ENCODE data around the gene RNF186.
"Not testable (repeated sequence)": the region's sequence is repeated elsewhere in the genome, so short reads cannot be mapped to it uniquely, and the experiment has no call there.

RNF186 gene

GRCh38 chr1:19792237-19793002, 22.7 kb downstream of the RNF186 start:
- no peak for DNase-seq

GRCh38 chr1:19790061-19790975, 24.8 kb downstream of the RNF186 start:
- not testable (repeated sequence) for DNase-seq

- no peak for DNase-seq
These were observed 28.1 kb downstream of the RNF186 start for GRCh38 chr1:19786988-19787423.

GRCh38 chr1:19785660-19786059, 29.4 kb downstream of the RNF186 start:
- no peak for DNase-seq

GRCh38 chr1:19780267-19780877, 34.7 kb downstream of the RNF186 start:
- no peak for DNase-seq

- DNase-seq = no peak
These were observed 38.1 kb downstream of the RNF186 start for GRCh38 chr1:19776933-19777332.

GRCh38 chr1:19776287-19776686, 38.8 kb downstream of the RNF186 start:
- DNase-seq = no peak

- no peak for DNase-seq
These were observed 39.3 kb downstream of the RNF186 start for GRCh38 chr1:19775831-19776230.

GRCh38 chr1:19775317-19775716, 39.8 kb downstream of the RNF186 start:
- no peak for DNase-seq

- DNase-seq = no peak
These were observed 40.8 kb downstream of the RNF186 start for GRCh38 chr1:19774180-19774785.

- no peak for DNase-seq
These were observed 41.6 kb downstream of the RNF186 start for GRCh38 chr1:19773485-19773884.

- DNase-seq = no peak
These were observed 43.0 kb downstream of the RNF186 start for GRCh38 chr1:19772053-19772452.

GRCh38 chr1:19771350-19771749, 43.7 kb downstream of the RNF186 start:
- DNase-seq = no peak

GRCh38 chr1:19770436-19771190, 44.5 kb downstream of the RNF186 start:
- no peak for DNase-seq

- DNase-seq = no peak
These were observed 45.7 kb downstream of the RNF186 start for GRCh38 chr1:19769211-19769932.

GRCh38 chr1:19768353-19769210, 46.5 kb downstream of the RNF186 start:
- DNase-seq = no peak

GRCh38 chr1:19765623-19766022, 49.5 kb downstream of the RNF186 start:
- DNase-seq = peak; percentile 3 to 7

- DNase-seq = no peak
These were observed 50.2 kb downstream of the RNF186 start for GRCh38 chr1:19764848-19765247.
